HG03439 (cell line): Measurements from ENCODE around the gene AFF1.

Experiments used
- ATAC-seq: cut with Tn5 transposase; IDR thresholded peaks from one replicate; pipeline ENCODE4 v1.9.1; 2021; ENCODE audit warnings: mild to moderate bottlenecking, moderate library complexity; ENCODE audit not compliant: unreplicated experiment

AFF1 gene

DNA sequence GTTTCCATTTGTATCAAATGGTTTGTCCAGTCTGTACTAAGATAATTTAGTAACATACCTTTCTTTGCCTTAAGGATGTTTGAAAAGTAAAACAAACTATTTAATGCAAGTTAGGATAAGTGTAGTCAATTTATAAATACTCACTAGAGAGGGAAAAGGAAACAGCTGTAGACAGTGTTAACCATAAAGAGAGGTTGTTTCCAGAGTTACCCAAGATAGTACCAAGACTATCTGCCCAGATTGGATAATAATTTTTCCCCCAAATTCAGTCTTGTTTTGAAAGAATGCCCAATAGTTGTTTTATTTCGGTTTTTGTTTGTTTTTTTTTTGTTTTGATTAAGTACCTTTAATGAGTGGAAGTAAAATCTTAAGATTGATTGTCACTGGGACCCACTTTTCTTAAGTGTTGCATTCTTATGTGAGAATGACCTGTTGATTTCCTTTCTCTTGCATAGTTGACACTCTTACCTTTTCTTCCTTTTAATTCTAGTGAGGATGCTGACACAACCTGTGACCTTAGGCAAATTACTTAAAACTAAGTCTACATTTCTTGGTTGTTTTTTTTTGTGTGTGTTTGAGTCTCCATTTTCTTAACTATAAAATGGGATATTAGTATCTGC, 12.8 kb downstream of the AFF1 start:
- ATAC-seq = no peak

GRCh38 chr4:86948276-86948675, 13.5 kb downstream of the AFF1 start:
- no peak for ATAC-seq

- no peak for ATAC-seq
Measured at GRCh38 chr4:86950831-86951525, 16.2 kb downstream of the AFF1 start.

GRCh38 chr4:86955888-86956451, 21.2 kb downstream of the AFF1 start:
- ATAC-seq = no peak

DNA sequence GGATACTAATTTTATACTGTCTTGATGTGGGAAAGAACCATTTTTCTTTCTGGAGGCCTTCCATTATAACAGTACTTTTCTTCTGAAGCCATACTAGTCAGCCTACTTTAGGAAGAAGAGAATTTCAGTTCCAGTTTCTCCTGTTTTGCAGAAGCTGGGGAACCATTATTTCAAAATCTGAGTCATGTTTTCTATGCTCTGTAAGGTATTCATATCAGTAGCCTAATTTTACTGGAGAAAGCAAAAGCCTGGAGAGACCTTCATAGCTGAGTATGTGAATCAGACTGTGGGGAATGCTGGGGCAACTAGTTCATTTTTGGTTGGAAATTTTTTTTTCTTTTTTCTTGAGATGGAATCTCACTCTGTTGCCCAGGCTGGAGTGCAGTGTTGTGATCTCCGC, 22.4 kb downstream of the AFF1 start:
- ATAC-seq = peak; percentile 51

GRCh38 chr4:86959588-86960500, 25.0 kb downstream of the AFF1 start:
- ATAC-seq = no peak

DNA sequence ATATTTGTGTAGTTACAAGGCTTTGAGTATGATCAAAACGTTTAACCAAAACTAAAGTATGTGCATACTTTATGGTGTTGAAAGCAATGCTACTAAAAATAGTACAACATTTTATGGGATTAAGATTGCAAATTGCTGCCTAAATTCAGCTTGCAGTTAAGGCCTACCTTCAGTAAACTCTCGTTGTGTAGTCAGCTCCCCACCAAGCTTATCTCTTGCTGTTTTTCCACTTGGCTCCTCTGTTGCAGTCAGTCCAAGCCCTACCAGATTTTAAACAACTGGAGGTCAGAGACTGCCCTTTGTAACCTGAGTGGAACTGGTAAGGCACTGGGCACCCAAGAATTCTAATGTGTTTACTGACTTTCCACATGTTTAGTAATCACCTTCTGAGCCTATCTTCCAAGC, 25.7 kb downstream of the AFF1 start:
- ATAC-seq = no peak

- no peak for ATAC-seq
Measured at GRCh38 chr4:86961116-86961515, 26.3 kb downstream of the AFF1 start.

GRCh38 chr4:86961605-86962295, 26.9 kb downstream of the AFF1 start:
- ATAC-seq = peak; percentile 71

DNA sequence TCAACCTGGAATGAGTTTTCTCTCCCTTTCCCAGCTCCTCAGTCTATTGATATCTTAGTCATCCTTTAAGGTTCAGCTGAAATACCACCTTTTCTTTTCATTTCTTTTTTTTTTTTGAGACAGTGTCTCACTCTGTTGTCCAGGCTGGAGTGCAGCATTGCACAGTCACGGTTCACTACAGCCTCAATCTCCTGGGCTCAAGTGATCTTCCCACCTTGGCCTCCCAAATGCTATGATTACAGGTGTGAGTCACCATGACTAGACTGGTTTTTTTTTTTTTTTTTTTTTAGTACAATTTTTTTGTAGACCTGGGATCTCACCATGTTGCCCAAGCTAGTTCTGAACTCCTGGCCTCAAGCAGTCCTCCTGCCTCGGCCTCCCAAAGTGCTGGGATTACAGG, 28.9 kb downstream of the AFF1 start:
- ATAC-seq = no peak

GRCh38 chr4:86965019-86965976, 30.5 kb downstream of the AFF1 start:
- peak; percentile 62 for ATAC-seq

DNA sequence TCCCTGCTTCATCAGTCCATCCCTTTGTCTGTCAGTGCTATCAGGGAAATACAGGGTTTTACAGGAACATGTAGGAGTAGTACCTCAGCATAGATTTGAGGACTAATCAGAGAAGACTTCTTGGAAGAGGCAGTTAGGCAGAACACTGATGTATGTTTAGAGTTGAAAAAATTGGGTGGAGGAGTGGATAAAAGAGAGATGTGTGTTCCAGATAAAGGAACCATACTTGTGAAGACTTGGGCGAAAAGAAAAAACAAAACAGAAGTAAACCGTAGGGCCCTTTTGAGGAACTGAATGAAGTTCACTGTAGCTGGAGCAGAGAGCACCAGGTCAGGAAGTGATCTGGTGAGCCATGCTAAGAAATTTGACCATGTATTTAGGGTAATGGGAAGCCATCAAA, 32.3 kb downstream of the AFF1 start:
- no peak for ATAC-seq

DNA sequence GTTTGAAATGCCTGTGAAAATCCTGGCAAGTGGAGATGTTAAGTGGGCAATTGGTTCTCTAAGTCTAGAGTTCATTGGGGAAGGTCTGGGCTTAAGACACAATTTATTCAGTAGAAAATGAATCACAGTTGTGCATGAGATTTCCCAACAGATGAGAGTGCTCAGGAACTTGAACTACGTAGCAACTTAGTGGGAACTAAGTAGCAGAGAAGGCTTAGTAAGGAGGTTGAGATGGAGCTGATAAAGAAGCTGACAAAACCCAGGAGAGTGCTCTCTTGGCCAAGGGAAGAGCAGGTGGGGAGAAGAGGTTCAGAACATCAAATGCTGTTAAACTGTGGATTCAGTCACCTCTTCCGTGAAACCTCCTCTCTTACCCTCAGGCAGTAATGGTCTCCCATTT, 33.0 kb downstream of the AFF1 start:
- no peak for ATAC-seq

- no peak for ATAC-seq
Measured at GRCh38 chr4:86968547-86968946, 33.7 kb downstream of the AFF1 start.

DNA sequence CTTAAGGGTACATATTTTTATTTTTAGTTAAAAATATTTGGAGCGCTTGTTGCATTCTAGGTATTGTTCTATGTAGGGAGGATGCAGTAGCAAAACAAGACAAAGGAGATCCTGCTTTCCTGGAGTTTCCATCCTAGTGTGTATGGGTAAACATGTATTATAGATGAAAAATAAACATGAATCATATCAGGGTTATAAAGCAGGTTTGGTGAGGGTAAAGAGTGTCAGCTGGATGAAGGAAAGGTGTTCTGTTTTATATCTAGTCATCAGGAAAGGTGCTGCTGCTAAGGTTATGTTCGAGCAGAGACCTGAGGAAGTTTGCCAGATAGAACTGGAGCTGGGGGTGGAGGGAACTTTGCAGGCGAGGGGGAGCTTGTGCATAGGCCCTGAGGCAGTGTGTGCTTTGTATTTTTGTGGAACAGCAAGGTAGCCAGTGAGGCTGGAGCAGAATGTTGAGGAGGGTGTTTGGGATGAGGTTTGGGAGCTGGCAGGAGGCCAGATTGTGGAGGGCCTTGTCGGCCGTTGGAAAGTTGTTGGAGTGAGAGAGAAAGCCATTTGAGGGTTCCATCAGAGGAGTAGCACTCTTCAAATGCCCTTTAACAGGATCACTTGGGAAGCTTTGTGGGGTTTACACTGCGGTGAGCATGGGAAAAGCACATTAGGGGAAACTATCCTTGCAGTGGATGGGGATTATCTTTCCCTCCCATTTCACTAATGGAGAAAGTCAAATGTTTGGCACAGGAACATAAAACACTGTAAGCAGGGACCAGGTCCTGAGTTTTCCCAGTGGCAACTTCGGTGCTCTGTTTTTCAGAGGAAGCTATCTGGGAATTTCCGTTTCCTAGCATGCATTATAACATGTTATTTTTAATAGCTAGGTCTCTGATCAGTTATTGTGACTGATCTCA, 35.9 kb downstream of the AFF1 start:
- no peak for ATAC-seq

- ATAC-seq = no peak
Measured at GRCh38 chr4:86971355-86971683, 36.5 kb downstream of the AFF1 start.

DNA sequence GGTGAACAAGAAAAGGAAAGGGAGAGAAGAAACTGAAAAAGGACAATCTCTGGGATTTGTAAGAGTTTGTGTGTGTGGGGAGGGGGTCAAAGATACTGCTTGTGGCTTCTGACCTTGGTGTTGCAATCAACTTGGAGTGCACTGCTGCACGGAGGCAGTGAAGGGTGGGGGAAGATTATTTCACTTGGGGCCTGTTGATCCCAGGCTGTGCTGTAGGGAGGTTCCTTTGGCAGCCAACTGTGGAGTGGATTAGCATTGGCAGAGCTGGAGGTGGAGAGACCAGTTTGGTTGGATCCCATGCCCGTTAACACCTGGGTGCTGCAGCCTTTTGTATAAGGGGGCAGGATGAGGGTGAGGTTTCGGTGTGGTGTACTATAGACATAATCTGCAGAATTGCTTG, 38.2 kb downstream of the AFF1 start:
- ATAC-seq = no peak

DNA sequence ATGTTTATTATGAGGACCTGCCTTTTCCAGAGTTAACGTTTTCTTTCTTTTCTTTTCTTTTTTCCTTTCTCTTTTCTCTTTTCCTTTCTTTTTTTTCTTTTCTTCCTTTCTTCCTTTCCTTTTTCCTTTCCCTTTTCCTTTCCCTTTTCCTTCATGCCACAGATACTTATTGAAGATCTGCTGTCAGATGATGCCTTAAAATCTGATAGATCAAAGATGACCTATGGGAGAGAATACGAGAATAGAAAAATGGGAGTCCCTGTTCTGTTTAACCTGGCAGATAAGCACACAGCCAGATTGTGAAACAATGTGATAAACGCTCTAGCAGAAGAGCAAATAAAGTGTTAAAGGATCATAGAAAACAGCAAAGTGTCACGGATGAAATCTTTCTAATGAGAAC, 38.9 kb downstream of the AFF1 start:
- ATAC-seq = no peak

DNA sequence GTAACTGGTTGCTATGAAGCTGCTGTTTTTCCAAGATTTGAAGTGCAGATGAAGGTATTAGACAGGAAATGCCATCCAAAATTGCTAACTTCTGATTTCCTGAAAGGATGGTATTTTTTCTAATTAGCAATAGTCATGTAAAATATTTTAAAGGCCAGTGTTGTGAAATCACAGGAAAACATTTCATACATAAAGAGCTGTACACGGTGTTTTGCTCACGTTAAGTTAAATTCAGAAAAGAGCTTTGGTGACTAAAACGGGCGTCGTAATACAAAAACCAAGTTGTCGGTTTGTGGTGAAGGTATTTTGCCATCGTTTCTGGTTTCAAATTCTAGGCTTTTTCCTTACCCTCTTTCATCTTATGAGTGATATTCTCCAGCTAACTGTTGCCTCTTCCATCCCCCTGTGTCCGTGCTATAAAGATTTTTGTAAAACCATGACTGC, 39.8 kb downstream of the AFF1 start:
- ATAC-seq = no peak
